HG02870 (cell line): ENCODE data around the gene FAM161B.
"Not testable (repeated sequence)": the region's sequence is repeated elsewhere in the genome, so short reads cannot be mapped to it uniquely, and the experiment has no call there.

Experiments used
- ATAC-seq: cut with Tn5 transposase; IDR thresholded peaks from one replicate; pipeline ENCODE4 v1.9.1; 2021; ENCODE audit warnings: mild to moderate bottlenecking, moderate library complexity; ENCODE audit not compliant: unreplicated experiment

FAM161B gene

GRCh38 chr14:73949752-73950734 lies at the start of gene FAM161B, which contains the start of gene COQ6:
Gene FAM161B, minus strand, starts transcription at chr14:73950094. Its CDS starts 68 bp downstream, at chr14:73950026.
Gene COQ6, plus strand, starts transcription at chr14:73950302. Its CDS starts 31 bp downstream, at chr14:73950333.
- ATAC-seq, result peak; percentile 84

GRCh38 chr14:73998726-73999125 lies 48.8 kb upstream of the FAM161B start:
- no peak for ATAC-seq

GRCh38 chr14:73997944-73998447 lies 48.1 kb upstream of the FAM161B start:
- no peak for ATAC-seq

GRCh38 chr14:73997108-73997943 lies 47.4 kb upstream of the FAM161B start:
- ATAC-seq, result no peak

- ATAC-seq, result no peak
Measured at GRCh38 chr14:73996731-73997107, 46.8 kb upstream of the FAM161B start.

GRCh38 chr14:73995977-73996378 lies 46.1 kb upstream of the FAM161B start:
- no peak for ATAC-seq

- ATAC-seq, result not testable (repeated sequence)
Measured at GRCh38 chr14:73994926-73995325, 45.0 kb upstream of the FAM161B start.

- ATAC-seq, result no peak
Measured at GRCh38 chr14:73991092-73991491, 41.2 kb upstream of the FAM161B start.

GRCh38 chr14:73988656-73989055 lies 38.8 kb upstream of the FAM161B start:
- ATAC-seq, result not testable (repeated sequence)

- no peak for ATAC-seq
Measured at GRCh38 chr14:73988065-73988464, 38.2 kb upstream of the FAM161B start.

GRCh38 chr14:73977896-73978295 lies 28.0 kb upstream of the FAM161B start:
- ATAC-seq, result no peak

- no peak for ATAC-seq
Measured at GRCh38 chr14:73976125-73976524, 26.2 kb upstream of the FAM161B start.

GRCh38 chr14:73973497-73973896 lies 23.6 kb upstream of the FAM161B start:
- no peak for ATAC-seq

GRCh38 chr14:73968885-73969284 lies 19.0 kb upstream of the FAM161B start:
- ATAC-seq, result no peak

GRCh38 chr14:73965216-73965615 lies 15.3 kb upstream of the FAM161B start:
- ATAC-seq, result no peak

GRCh38 chr14:73961192-73961591 lies 11.3 kb upstream of the FAM161B start:
- ATAC-seq, result no peak

GRCh38 chr14:73958591-73958990 lies 8.7 kb upstream of the FAM161B start:
- no peak for ATAC-seq

GRCh38 chr14:73955674-73956073 lies 5.8 kb upstream of the FAM161B start:
- ATAC-seq, result no peak

- no peak for ATAC-seq
Measured at GRCh38 chr14:73953731-73954130, 3.8 kb upstream of the FAM161B start.

GRCh38 chr14:73945159-73945670 lies 4.7 kb downstream of the FAM161B start:
- ATAC-seq, result no peak
